GM19467 (cell line): ENCODE measurements around the gene ARHGEF28.

Source experiments
- ATAC-seq: cut with Tn5 transposase; IDR thresholded peaks from one replicate; pipeline ENCODE4 v1.9.1; 2021; ENCODE audit warnings: mild to moderate bottlenecking, moderate library complexity; ENCODE audit not compliant: unreplicated experiment

Gene ARHGEF28

DNA sequence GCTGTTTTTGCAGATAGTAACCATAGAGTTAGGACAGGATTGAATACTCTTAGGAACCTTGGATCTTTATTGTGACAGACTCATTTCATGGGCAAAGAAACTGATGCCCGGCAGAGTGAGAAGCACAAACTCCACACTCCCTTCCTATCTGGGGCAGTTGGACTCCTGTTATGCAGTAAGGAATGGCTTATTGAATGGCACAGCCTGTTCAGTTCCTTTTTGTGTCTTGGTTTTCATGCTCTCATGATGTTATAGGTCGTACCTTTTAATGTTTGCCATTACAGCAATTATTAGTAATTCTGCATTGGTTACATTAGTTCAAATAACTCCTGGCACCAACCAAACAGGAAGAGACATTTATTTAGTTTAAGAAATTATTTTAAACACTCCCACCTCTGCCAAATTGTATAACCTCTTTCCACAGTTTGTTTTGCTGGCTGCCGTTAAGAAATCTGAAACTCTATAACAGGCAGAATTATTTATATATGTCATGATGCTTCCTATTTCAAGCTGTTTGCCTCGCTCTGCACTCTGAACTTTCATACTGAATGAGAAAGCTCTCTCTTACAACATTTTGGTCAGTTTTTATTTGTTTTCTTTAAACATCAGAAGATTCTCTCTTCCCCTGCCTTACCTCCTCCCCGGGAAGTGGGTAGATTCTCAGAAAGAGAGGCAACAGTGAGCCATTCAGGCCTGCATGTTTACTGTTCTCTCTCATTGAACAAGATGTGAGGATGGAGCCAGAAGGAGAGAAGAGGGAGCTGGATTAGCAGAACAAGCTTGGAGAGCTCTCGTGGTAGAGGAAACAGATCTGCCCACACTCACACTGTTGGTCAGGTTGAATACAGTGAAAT lies 144.4 kb downstream of the ARHGEF28 start:
- no peak for ATAC-seq

DNA sequence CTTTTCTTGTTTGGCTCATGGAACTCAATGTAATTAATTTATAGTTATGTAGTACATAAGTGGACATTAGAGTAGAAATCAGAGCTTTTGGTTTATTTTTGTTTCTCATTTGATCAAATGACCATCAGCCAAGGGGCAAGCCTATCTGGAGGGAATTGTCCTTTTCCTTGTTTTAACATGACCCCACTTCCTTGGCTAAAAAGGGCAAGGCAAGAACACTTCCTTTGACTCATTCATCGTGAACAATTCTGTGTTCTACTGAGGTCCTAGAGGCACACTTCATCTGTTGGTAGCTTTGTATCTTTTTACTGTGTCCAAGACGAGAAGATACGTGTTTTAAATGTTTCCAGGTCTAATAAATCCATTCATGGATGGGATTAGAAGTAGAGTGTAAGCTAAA lies 148.9 kb downstream of the ARHGEF28 start:
- no peak for ATAC-seq

DNA sequence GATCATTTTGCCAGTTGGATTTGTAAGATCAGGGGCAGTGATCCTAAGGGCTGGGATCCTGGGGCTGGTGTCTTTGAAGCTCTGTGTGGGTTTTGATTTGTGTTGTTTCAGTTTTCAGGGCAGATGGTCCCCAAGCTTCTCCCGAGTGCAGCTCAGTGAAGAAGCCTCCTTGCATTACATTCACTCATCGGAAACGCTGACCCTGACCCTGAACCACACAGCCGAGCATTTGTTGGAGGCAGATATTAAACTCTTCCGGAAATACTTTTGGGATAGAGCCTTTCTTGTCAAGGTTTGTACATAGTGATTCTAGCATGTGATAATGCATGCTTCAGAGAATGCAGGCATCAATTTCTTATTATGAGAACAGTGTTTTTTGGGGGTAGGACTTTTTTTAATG lies 150.4 kb downstream of the ARHGEF28 start:
- no peak for ATAC-seq

DNA sequence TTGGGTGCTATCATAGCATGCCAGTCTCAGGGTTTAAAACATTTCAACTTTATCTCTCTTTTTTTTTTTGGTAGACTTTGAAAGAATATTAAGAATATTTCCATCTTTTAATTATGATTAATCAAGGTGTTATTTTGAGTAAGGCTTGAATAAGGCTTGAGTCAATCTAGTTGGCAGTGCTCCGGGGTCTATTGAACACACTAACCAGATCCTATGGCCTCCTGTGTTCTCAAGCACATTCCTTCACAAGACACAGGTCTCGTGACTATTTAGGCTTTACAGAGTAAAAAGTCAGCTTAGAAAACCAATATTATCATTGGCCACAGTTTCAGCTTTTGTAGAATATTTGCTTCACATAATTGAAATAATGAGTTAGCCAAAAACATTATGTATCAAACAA lies 151.2 kb downstream of the ARHGEF28 start:
- ATAC-seq: no peak

DNA sequence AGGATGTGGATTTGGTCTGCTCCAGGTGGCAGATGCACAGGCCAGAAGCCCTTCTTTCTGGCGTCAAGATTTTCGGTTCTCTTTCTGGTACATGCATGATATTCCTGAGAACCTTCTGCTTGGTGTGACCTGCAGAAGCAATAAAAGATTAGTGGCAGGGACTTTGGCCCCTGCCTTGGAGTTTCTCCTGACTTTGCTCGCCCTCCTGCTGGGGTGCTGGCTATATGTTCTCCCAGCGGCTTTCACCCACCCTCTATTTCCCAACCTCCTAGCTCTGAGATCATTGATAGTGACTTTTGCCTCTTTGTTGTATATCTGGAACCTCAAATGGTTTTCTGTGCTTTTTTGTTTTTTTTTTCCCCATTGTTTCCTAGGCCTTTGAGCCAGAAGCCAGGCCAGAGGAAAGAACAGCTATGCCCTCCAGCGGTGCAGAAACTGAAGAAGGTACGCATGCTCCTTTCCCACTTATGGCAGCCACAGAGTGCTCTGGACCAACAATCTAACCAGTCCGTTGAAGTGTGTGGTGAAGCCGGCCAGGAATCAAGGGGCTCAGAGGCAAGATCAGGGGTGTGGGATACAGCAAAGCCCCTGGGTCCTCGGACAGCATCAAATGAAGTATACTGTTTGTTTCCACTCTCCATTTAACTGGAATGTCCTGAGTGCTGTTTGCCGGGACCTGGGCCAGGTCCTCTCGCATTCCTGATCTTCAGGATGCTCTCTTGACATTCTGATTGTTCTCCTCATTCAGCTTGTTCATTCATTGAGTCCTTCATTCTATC lies 154.5 kb downstream of the ARHGEF28 start:
- no peak for ATAC-seq

DNA sequence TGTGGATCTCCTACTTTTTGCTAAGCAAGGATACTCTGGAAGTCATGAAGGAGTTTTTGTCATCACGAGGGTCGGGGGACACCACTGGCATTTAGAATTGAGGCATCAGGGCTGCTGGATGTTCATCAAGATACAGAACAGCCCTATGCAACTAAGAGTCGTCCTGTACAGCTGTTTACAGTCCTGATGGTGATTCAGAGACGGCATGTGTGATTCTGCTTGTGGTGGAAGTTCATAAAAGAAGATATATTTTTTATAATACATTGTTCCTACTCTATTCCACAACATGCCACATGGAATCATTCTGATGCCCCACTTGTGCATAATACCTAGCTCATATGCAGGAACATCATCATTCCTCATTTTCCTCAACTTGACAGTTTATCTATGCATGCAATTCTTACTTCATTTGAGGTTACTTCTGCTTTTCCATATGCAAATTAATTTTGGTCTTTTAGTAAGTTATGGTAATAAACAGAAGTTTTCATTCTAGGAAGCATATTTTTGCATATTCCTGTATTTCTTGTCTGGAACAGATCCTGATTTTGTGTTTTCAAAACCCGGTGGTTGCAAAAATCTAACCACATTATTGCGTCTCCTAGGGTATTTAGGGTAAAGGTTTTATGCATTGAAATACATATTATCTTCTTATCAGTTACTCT lies 155.2 kb downstream of the ARHGEF28 start:
- ATAC-seq: no peak

DNA sequence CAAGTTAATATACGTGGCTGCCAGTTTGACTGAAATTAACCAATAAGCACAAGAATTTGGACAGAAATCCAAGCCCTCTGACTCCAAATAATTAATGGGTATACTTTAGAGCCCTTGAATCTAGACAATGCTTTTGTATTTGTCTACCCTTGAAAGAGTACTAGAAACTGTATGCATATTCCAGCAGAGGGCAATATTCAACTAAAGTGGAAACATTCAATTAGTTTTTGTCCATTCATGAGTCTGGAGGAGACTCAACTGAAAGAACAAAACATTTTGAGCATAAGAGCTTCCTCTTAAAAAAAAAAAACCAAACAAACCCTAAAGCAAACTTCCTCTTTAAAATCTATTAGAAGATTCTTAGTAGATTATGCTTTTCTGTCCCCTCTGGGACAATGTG lies 157.8 kb downstream of the ARHGEF28 start:
- ATAC-seq: no peak

DNA sequence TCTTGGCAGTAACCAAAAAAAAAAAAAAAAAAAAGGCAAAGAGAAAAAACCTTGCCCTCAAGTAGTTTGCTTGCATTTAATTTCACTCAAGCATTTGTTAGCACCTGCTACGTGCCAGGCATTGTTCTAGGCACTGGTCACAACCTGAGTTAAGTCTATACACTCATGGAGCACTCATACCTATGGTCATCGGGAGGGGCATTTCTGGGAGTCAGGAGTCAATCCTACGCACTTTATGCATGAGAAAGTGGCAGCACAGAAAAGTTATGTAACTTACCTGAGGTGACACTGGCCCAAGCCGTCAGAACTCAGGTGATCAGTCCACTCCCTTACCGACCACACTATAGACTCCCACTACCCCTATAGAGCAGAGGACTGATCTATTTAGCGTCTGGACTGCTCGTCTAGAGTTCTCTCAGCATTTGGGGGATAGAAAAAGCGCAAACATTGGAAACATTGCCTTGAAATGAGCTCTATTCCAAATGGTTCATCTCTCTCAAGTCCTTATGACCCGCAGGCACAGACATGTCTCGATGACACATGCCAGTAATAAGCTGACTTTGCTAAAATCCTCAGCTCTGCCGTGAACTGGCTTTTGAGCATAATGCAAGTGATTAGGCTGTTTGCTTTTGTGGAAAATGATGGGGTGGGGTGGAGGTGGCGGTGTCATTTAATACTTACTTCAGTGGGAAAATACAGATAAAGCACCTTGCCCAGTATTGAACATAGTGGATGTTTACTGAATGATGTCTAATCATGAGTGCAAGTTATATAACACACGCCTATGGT lies 160.2 kb downstream of the ARHGEF28 start:
- no peak for ATAC-seq

DNA sequence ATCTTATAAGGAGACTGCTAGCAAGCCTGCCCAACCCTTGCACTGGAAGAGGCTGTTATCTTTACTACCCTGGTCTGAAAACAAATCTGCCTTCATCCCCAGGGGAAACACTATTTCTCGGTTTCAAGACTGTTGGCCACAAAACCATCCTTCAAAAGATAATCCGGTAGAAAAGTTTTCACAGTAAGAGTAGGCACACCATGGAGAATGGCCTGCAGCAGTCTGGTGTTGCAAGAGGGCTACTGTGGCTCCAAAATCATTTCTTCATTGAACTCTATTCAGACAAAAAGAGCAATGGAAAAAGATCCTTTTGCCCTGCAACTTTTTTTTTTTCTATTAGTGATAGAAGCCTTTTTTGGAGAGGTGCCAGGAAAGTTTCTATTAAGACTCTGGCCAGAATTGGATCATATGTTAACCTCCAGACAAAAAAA lies 163.9 kb downstream of the ARHGEF28 start:
- ATAC-seq: no peak

DNA sequence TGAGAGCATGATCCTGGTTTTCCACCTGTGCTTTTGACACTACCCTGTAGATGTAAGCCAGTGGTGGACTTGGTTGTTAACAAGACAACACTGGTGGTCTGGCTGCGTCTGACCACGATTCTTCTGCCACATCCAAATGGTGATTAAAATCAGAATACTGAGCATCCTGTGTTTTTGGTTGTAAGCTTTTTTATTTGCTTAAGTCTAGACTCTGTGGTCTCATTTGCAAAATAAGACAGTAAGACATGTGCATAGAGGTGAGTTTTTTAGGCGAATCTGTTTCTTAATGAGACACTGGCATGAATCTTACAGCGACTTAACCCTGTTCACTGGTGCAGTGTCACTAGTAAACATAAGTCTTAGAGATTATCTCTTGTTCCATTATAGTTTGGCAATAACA lies 165.4 kb downstream of the ARHGEF28 start:
- no peak for ATAC-seq

DNA sequence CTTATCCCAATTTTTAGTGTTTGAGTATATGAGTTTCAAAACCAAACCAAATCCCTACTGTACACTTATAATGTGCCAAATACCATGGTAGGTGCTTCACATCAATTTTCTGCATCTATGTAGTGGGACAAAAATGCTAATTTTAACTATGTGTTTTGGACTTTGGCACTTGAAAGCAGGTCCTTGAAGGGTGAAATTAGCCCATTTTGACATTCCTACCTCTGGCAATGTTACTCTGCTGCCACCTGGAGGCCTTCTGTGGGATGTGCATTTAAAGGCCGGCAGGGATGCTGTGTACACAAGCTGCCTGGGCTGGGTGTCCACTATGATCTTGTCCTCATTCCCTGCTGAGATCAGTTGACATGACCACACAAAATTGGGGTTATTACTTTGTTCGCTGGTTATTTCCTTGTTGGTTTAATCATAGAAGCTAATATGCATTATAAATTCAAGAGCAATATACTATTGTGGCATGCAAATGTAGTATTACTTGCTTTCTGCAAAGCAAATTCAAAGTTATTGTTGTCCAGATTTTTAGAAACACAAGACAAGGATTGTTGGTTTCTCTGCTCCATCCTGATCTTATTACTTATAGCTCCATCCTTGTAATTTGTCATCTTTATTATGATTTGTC lies 166.8 kb downstream of the ARHGEF28 start:
- ATAC-seq: no peak

DNA sequence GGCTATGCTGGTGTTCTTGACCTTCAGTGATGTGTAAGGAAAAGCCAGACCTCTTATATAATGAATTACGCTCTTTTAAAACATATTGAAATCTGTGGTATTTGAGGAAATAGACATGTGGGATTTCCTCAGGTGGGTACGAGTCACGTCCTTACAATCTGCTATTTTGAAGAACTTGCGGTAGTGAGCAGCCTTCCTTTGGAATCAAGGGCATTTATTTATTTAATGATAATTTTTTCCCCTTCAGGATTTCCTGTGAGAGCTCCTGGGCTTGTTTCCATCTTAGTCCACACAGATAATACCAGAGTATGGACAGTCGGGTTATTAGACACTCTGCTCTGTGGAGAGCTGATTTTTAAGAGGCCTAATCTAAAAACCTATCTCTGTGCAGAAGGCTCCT lies 167.9 kb downstream of the ARHGEF28 start:
- ATAC-seq: no peak

DNA sequence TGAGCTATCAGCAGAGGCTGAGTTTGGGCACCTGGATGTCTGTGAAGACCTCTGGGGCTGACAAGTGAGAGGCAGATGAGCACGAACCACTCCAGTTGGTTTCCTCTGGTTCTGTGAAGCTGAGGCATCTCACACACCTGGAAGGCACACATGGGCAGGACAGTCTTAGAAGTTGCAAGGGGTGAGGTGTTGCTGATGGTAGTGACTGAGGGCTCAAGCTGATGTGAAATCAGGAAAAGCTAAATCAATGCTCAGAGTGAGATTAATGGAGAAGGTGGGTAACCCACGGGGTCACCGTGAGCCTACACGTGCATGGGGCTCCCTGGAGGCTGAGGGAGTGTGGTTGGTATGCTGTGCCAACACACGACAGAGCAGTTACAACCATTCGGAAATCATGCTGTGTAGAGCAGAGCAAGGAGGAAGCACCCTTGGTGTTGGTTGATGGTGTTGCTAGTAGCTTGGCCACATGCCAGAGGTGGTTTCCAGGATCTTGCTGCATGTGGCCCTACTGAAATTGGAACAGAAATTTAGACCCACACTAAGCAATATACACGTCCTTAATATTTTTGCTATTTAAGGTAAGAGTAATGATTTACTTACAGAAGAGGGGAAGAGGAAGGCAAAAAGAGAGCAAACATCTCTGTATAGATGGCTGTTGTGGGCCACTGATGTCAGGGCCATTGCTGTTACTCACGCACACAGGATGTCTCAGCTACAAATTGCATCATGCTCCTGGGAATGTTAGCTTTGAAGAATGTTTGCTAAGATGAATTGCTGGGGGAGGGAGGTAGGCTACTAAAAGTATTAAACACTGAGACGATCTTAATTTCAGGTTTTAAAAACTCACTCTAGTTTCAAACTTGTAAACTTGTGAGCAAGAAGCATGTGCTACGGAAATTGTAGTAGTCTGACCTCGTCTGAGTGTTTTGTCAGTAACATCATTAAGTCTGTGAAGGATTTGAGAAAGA lies 170.5 kb downstream of the ARHGEF28 start:
- no peak for ATAC-seq

DNA sequence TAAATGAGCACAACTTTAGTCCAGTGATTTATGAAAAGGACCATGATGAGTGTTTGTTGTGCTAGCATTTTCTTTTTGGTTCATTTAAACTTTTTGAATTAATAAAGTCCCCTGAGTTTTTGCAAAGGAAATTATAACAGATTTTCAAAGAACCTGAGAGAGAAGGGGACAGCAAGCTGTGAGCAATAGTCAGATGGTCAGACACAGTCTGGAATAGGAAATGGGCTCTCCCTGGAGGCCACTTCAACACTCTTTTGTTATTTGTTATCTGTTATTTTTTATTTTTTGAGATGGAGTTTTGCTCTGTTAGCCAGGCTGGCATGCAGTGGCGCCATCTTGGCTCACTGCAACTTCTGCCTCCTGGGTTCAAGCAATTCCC lies 171.1 kb downstream of the ARHGEF28 start:
- no peak for ATAC-seq

DNA sequence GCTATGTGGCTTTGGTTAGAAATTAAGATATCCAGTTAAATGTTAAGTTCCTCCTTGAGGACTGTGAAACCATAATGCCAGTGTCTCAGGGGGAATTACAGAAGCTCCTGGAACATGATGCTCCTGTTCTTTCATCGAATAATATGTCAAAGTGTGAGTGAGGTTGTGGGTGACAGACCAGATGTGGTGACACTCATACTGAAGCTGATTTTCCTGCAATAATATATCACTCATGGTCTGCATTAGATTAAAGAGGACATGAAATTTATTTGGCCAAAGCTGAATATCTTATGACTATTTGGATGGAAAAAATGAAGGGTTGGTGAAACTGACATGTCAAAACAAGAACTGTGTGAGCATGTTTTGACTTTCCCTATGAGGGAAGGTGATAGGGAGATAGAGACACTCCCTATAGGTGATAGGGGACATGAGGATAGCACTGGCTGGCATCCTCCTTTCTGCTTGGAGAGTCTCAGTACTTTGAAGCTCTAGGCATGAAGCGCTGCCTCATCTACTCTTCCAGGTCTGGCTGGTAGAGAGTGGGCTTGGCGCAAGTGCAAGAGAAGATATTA lies 173.5 kb downstream of the ARHGEF28 start:
- no peak for ATAC-seq

DNA sequence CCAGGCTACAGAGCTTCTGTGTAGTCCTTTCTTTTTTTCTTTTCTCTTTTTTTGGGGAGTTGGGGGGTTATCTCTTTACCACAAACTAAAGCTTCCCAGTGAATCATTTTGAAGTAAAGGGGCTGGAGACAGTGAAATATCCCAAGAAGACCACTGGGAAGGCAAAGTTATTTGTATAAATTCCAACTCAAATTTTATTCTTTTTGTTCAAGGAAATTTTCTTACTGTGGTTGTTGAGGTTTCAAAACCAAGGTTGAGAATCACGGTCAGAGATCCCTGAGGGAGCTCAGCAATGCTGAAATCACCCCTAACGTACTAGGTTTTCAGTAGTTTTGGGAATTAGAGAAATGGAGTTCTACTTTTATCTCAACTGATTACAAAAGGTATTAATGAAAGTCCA lies 175.7 kb downstream of the ARHGEF28 start:
- ATAC-seq: no peak

DNA sequence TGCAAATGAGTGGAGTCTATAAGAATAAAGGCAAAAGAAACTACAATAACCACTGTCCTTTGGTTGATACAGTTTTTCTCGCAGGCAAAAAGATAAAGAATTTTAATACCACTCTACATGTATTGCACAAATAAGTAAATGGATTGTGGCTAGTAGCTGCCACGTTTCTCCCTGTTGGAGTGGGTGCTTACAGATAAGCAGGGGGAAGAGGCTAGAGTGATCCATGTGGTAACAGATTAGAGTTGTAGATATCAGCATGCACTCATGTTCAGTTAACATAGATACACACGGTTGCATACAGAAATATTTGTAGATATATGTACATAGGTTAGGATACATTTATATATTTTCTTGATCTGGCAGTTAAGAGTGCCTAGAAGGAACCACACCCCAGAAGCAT lies 179.5 kb downstream of the ARHGEF28 start:
- ATAC-seq: no peak

DNA sequence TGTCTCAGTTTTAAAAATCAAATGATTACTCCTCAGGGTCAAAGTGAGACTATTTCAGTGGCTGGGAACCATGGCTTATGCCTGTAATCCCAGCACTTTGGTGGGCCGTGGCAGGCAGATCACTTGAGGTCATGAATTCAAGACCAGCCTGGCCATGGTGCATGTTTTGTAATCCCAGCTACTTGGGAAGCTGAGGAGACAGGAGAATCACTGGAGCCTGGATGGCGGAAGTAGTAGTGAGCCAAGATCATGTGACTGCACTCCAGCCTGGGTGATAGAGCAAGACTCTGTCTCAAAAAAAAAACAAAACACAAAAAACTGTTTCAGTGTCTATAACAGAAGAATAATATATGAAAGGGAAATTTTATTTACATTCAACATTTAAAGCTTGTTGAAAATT lies 182.9 kb downstream of the ARHGEF28 start:
- ATAC-seq: no peak

DNA sequence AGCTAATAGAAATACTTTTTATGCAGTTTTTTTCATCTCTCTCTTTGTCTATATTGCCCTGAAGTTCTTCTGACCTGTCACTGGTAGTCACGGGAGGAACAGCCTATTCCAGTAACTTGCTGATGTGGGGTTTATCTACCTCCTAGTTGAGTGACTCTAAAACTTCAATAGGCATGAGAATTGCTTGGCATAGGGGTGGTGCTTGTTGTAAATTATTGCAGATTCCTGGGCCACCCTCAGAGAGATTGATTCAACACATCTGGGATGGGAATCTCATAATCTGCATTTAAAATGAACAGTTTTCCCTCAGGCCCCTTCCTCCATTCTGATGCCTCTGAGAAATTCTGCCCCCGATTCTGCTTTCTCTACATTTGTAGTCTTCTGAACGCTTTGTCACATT lies 184.4 kb downstream of the ARHGEF28 start:
- ATAC-seq: no peak
